Transverse colon (tissue), 4 donors: ENCODE measurements around the gene MCOLN2. TPM values are rescaled to one million over a fixed set of nuclear protein-coding genes. Genes with fewer than 3 reads are reported as not detected.

Experiments
- DNase-seq: peaks from one replicate; pipeline ENCODE4 v3.0.0-alpha.2; 2019
- H3K27ac ChIP-seq, 4 donors: fragments of 200-600 bp; sonication (generic); 2 replicates each; pipeline ENCODE4 v1.5.1; 2016 to 2018; ENCODE audit warnings: inconsistent platforms in 4 of 4
- H3K27me3 ChIP-seq: fragments of 200-600 bp; sonication (generic); 2 replicates; pipeline ENCODE4 v1.5.1; 2017; ENCODE audit warnings: inconsistent platforms
- H3K36me3 ChIP-seq, 4 donors: fragments of 200-600 bp; sonication (generic); 2 replicates each; pipeline ENCODE4 v1.5.1; 2017 to 2019; ENCODE audit warnings: inconsistent platforms in 4 of 4
- H3K4me1 ChIP-seq, 4 donors: fragments of 200-600 bp; sonication (generic); 2 replicates each; pipeline ENCODE4 v1.5.1; 2017 to 2020; ENCODE audit warnings: inconsistent platforms in 4 of 4
- H3K4me3 ChIP-seq, 4 donors: fragments of 200-600 bp; sonication (generic); 1 replicate in 1 of 4; 2 replicates in 3 of 4; pipeline versions ENCODE4 v1.5.1 to v1.6.1; 2017 to 2019; ENCODE audit warnings: inconsistent platforms in 4 of 4
- H3K9me3 ChIP-seq, 2 donors: fragments of 200-600 bp; sonication (generic); 2 replicates each; pipeline ENCODE4 v1.5.1; 2017 to 2019; ENCODE audit warnings: inconsistent platforms in 2 of 2
- CTCF ChIP-seq, 5 experiments: fragments of 200-600 bp in 3 of 5; fragments of 450-650 bp in 2 of 5; sonication (generic) in 3 of 5; IDR thresholded peaks; 1 replicate in 2 of 5; 2 replicates in 3 of 5; pipeline ENCODE4 v1.5.1; 2016 to 2017; ENCODE audit warnings: antibody characterized with exemption in 5 of 5, inconsistent platforms in 3 of 5, mild to moderate bottlenecking in 2 of 5, moderate library complexity in 1 of 5
- EP300 ChIP-seq: sonication (generic); formaldehyde crosslinking; IDR thresholded peaks from one replicate; pipeline ENCODE4 v1.6.1; 2017; ENCODE audit warnings: antibody characterized with exemption, low read depth
- POLR2A ChIP-seq: fragments of 450-650 bp; IDR thresholded peaks from one replicate; pipeline ENCODE4 v1.6.1; 2016; ENCODE audit warnings: antibody characterized with exemption, mild to moderate bottlenecking, moderate library complexity
- POLR2AphosphoS5 ChIP-seq, 3 donors: sonication (generic); formaldehyde crosslinking; IDR thresholded peaks; one replicate each; pipeline ENCODE4 v1.6.1; 2016; ENCODE audit warnings: antibody characterized with exemption in 3 of 3
- WGBS, 2 donors: methylation state at CpG; one replicate each; pipeline ENCODE4 v1.1.5; 2018; ENCODE audit warnings: low coverage in 1 of 2; 5-methylcytosine and 5-hydroxymethylcytosine counted together
- in situ Hi-C, 4 donors: fragments of 200-750 bp; cut with MboI; loops; one replicate each; pipeline versions ENCODE4 v1.15.0 to v1.15.1; 2017; ENCODE audit warnings: low sequenced_read_pairs in 3 of 4, low pct_ligation_motif_present in 1 of 4, low pct_unique_long_range_greater_than_20kb in 1 of 4
- intact Hi-C: fragments of 100-400 bp; cut with DNase I; formaldehyde crosslinking; loops from one replicate; pipeline ENCODE4 v1.15.1; 2023; ENCODE audit warnings: low total_unique reads
- total RNA-seq, 4 donors: library from RNA; depleted of rRNA; stranded (reverse); fragments of >200 nt; gene quantifications; one replicate each; pipeline ENCODE4 v1.1.0, GENCODE V29; 2016

MCOLN2 gene
- total RNA-seq = 100 to 1,000 TPM in 2 of 4 donors, 10 to 100 TPM in 2; 15.7 to 133 (median 82.7) TPM

- in situ Hi-C loops (no loop called here), intact Hi-C loops (no loop called here)
- 1% methylated on average over 56 of the region's 87 CpGs; no CpG with 5 or more reads in 1 of the 2 donors for whole genome bisulfite sequencing, 2 donors
- peaks cover 57% of the 10 kb centered on the region for H3K27me3 ChIP-seq
- H3K4me1 ChIP-seq = peaks cover 7 to 19% (median 16%) of the 10 kb centered on the region in 4 donors
- no peaks in the 10 kb centered on the region for H3K9me3 ChIP-seq
- H3K36me3 ChIP-seq = no peaks in the 10 kb centered on the region
- DNase-seq = peak; percentile 45
- peak within 1 kb of the TSS; percentile 7 to 79 (median 60) for H3K27ac ChIP-seq
- H3K4me3 ChIP-seq = peak within 1 kb of the TSS; percentile 52 to 83 (median 68)
- TF ChIP-seq EP300 (no peak), CTCF (IDR thresholded peaks at IDR 0.05) (peak in 2 of 5 experiments; percentile 23 to 24), POLR2A (peak; percentile 25), POLR2AphosphoS5 (IDR thresholded peaks at IDR 0.05) (peak in 1 of 3 donors; percentile 57)
Measured at GRCh38 chr1:84996846-84997666, at the start of gene MCOLN2. Gene MCOLN2, minus strand, starts transcription at chr1:84997113. Its CDS starts 241 bp downstream, at chr1:84996872.

DNA sequence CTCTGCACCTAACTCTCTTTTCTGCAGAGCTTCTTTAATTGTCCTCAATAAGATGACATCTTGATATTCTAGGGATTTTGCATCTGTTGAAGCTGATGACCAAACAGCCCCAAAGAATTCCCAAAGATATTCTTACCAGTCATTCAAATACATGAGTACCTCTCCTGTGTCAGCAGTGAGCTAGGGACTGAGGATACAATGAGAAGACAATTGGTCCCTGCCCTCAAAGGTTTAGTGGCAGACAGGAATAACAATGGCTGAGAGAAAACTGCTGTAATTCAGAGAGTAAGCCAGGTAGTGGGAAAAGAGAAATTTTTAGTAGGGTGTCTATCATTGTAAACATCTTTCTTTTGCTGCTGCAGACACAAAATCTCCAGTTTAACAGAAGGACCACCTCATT is 45.5 kb upstream of the MCOLN2 start:
- in situ Hi-C loops (loop anchor here in 1 of 4 donors (25.0 kb wide), 1 partner anchor 255 kb away; no protein-coding TSS in a partner anchor), intact Hi-C loops (no loop called here)
- DNase-seq = no peak
- TF ChIP-seq POLR2AphosphoS5 (IDR thresholded peaks at IDR 0.05) (no peak), CTCF (IDR thresholded peaks at IDR 0.05) (no peak), POLR2A (no peak), EP300 (no peak)
- H3K4me1 ChIP-seq = peaks cover 0 to 2% (median 0%) of the 10 kb centered on the region in 4 donors
- no peak overlapping the region for H3K27ac ChIP-seq
- peaks cover 30% of the 10 kb centered on the region for H3K27me3 ChIP-seq
- H3K4me3 ChIP-seq = no peak overlapping the region
- no peaks in the 10 kb centered on the region for H3K36me3 ChIP-seq
- H3K9me3 ChIP-seq = no peaks in the 10 kb centered on the region

DNA sequence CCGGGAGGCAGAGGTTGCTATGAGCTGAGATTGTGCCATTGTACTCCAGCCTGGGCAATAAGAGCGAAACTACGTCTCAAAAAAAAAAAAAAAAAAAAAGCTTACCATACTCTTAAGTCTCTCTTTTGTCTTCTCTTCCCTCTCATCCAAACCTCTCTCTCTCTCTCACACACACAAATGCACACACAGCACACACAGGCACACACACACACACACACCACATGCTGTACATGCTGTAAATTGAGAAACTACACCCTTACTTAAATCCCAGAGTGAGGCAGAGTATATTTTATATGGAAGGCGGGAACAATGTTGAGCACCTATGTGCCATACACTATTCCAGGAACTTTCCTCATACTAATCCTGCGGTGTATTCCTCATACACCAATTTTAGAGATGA is 44.9 kb upstream of the MCOLN2 start:
- 95 to 100% methylated on average over 2 to 5 of the region's 5 CpGs for WGBS, 2 donors
- Histone ChIP-seq H3K9me3 (no peaks in the 10 kb centered on the region), H3K36me3 (no peaks in the 10 kb centered on the region), H3K27ac (no peak overlapping the region), H3K4me1 (no peaks in the 10 kb centered on the region), H3K27me3 (peaks cover 24% of the 10 kb centered on the region), H3K4me3 (no peak overlapping the region)
- TF ChIP-seq POLR2A (no peak), POLR2AphosphoS5 (IDR thresholded peaks at IDR 0.05) (no peak), CTCF (IDR thresholded peaks at IDR 0.05) (no peak), EP300 (no peak)
- DNase-seq = no peak
- in situ Hi-C loops = loop anchor here in 1 of 4 donors (25.0 kb wide), 1 partner anchor 254 kb away; no protein-coding TSS in a partner anchor
- intact Hi-C loops = no loop called here

- Histone ChIP-seq H3K27ac (no peak overlapping the region), H3K4me3 (no peak overlapping the region), H3K9me3 (no peaks in the 10 kb centered on the region), H3K36me3 (no peaks in the 10 kb centered on the region), H3K27me3 (no peaks in the 10 kb centered on the region), H3K4me1 (no peaks in the 10 kb centered on the region)
- TF ChIP-seq EP300 (no peak), POLR2AphosphoS5 (IDR thresholded peaks at IDR 0.05) (no peak), POLR2A (no peak)
- in situ Hi-C loops (loop anchor here in 1 of 4 donors (25.0 kb wide), 1 partner anchor 246 kb away; no protein-coding TSS in a partner anchor), intact Hi-C loops (loop anchor here (5.0 kb wide), 1 partner anchor 76 kb away; no protein-coding TSS in a partner anchor)
- WGBS, 2 donors = 77 to 79% methylated on average over 2 of the region's 2 CpGs
- DNase-seq = no peak
Measured at GRCh38 chr1:85033221-85033620, 36.3 kb upstream of the MCOLN2 start.
